Measurements from ENCODE around the gene NCOR1. TPM values are rescaled to one million over a fixed set of nuclear protein-coding genes. Genes with fewer than 3 reads are reported as not detected.

NCOR1 gene
- total and polyA plus RNA-seq, 10 of the 15 experiments (the other 5 are each of a cell fraction or from before 2014, with no cell fraction given), result 34.5 to 135 (median 82.9) TPM

DNA sequence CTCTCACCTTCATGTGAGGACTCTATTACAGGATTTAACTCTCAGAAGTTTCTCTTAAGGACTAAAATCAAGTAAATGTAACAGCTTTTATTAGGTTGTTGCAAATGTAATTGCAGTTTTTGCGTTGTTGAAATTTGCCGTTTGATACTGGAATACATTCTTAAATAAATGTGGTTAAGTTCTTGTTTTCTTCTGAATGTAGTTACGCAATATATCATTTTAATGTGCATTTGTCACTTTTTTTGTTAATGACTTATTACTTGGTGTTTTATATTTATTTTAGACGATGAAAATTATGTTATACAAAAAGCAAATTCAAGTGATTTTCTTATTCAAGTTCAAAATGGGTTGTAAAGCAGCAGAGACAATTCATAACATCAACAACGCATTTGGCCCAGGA is 139.4 kb downstream of the NCOR1 start:
- no peaks in the 10 kb centered on the region for H4K20me1 ChIP-seq (ENCODE audit: control insufficient read depth, insufficient read depth)
- no peak overlapping the region for H3K27ac ChIP-seq (ENCODE audit: control insufficient read depth, insufficient read depth)
- TF ChIP-seq, protein P1, sequence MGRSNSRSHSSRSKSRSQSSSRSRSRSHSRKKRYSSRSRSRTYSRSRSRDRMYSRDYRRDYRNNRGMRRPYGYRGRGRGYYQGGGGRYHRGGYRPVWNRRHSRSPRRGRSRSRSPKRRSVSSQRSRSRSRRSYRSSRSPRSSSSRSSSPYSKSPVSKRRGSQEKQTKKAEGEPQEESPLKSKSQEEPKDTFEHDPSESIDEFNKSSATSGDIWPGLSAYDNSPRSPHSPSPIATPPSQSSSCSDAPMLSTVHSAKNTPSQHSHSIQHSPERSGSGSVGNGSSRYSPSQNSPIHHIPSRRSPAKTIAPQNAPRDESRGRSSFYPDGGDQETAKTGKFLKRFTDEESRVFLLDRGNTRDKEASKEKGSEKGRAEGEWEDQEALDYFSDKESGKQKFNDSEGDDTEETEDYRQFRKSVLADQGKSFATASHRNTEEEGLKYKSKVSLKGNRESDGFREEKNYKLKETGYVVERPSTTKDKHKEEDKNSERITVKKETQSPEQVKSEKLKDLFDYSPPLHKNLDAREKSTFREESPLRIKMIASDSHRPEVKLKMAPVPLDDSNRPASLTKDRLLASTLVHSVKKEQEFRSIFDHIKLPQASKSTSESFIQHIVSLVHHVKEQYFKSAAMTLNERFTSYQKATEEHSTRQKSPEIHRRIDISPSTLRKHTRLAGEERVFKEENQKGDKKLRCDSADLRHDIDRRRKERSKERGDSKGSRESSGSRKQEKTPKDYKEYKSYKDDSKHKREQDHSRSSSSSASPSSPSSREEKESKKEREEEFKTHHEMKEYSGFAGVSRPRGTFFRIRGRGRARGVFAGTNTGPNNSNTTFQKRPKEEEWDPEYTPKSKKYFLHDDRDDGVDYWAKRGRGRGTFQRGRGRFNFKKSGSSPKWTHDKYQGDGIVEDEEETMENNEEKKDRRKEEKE (IDR thresholded peaks at IDR 0.05), result no peak
- TF ChIP-seq MEF2A (IDR thresholded peaks at IDR 0.05; ENCODE audit: insufficient read depth, low read depth, low read length), result no peak
- ChIA-PET CTCF (no interaction called here), SMC1A (ENCODE audit: uncharacterized antibody, unreplicated experiment) (interaction anchor here (1.3 kb wide), 1 partner anchor 14 kb away, joined by 3 read pairs; no protein-coding TSS in a partner anchor), RAD21 (ENCODE audit: unreplicated experiment) (no interaction called here), POLR2A (interaction anchor here (0.5 kb wide), 1 partner anchor 34 kb away, joined by 3 read pairs; no protein-coding TSS in a partner anchor)
- no peak overlapping the region for H2AFZ ChIP-seq (ENCODE audit: control insufficient read depth, low read depth, low read length)
- BruUV-seq (replicated peaks), result no TSS peak
- no peaks in the 10 kb centered on the region for H3K27me3 ChIP-seq (replicated peaks in 1 of 2; ENCODE audit: control insufficient read depth in 2 of 2, insufficient read depth in 2 of 2, low read length in 1 of 2)
- WGBS (ENCODE audit: insufficient coverage, insufficient replicate concordance, low lambda C conversion rate, missing lambda C conversion rate), result 97% methylated on average over 5 of the region's 5 CpGs
- no peaks in the 10 kb centered on the region for H3K79me2 ChIP-seq (ENCODE audit: control insufficient read depth, insufficient read depth, low read length)
- no peaks in the 10 kb centered on the region for H3K4me1 ChIP-seq (ENCODE audit: control insufficient read depth, insufficient read depth, low read length)
- FAIRE-seq (peak; percentile 18), DNase-seq (ENCODE audit: low read depth, low spot score) (no peak), ATAC-seq (no peak)
- in situ Hi-C loops (cut with MboI) (no loop called here), intact Hi-C loops (cut with micrococcal nuclease; ENCODE audit: unreplicated experiment) (no loop called here)
- no peaks in the 10 kb centered on the region for H3K9me3 ChIP-seq (replicated peaks; ENCODE audit: control insufficient read depth, insufficient read depth, low read length)
- H3K9ac ChIP-seq (ENCODE audit: control insufficient read depth, insufficient read depth, low read length), result no peak overlapping the region
- no peak overlapping the region for H3K4me3 ChIP-seq
- no peak overlapping the region for H3K4me2 ChIP-seq (ENCODE audit: control insufficient read depth, insufficient read depth)
- peaks cover 2 to 42% of the 10 kb centered on the region in 2 experiments for H3K36me3 ChIP-seq (ENCODE audit: control insufficient read depth in 2 of 2, insufficient read depth in 2 of 2, low read length in 1 of 2)

GRCh38 chr17:16074423-16074822 is 140.9 kb downstream of the NCOR1 start:
- ChIA-PET SMC1A (ENCODE audit: uncharacterized antibody, unreplicated experiment) (interaction anchor here (0.9 to 2.4 kb wide), 4 partner anchors 10 to 124 kb away, joined by 3 to 8 read pairs (median 4); no protein-coding TSS in a partner anchor), CTCF (no interaction called here), POLR2A (no interaction called here), RAD21 (ENCODE audit: unreplicated experiment) (no interaction called here)
- ATAC-seq (no peak), FAIRE-seq (no peak), DNase-seq (ENCODE audit: low read depth, low spot score) (no peak)
- no peak overlapping the region for H3K27ac ChIP-seq (ENCODE audit: control insufficient read depth, insufficient read depth)
- H2AFZ ChIP-seq (ENCODE audit: control insufficient read depth, low read depth, low read length), result no peak overlapping the region
- H3K9ac ChIP-seq (ENCODE audit: control insufficient read depth, insufficient read depth, low read length), result no peak overlapping the region
- no peaks in the 10 kb centered on the region for H4K20me1 ChIP-seq (ENCODE audit: control insufficient read depth, insufficient read depth)
- no peaks in the 10 kb centered on the region for H3K79me2 ChIP-seq (ENCODE audit: control insufficient read depth, insufficient read depth, low read length)
- no peak overlapping the region for H3K4me3 ChIP-seq
- H3K27me3 ChIP-seq (replicated peaks in 1 of 2; ENCODE audit: control insufficient read depth in 2 of 2, insufficient read depth in 2 of 2, low read length in 1 of 2), result no peaks in the 10 kb centered on the region
- H3K9me3 ChIP-seq (replicated peaks; ENCODE audit: control insufficient read depth, insufficient read depth, low read length), result no peaks in the 10 kb centered on the region
- in situ Hi-C loops (cut with MboI), result no loop called here
- intact Hi-C loops (cut with micrococcal nuclease; ENCODE audit: unreplicated experiment), result no loop called here
- H3K4me2 ChIP-seq (ENCODE audit: control insufficient read depth, insufficient read depth), result no peak overlapping the region
- no TSS peak for BruUV-seq (replicated peaks)
- no peaks in the 10 kb centered on the region for H3K4me1 ChIP-seq (ENCODE audit: control insufficient read depth, insufficient read depth, low read length)
- 100% methylated on average over 3 of the region's 3 CpGs for WGBS (ENCODE audit: insufficient coverage, insufficient replicate concordance, low lambda C conversion rate, missing lambda C conversion rate)
- H3K36me3 ChIP-seq (ENCODE audit: control insufficient read depth in 2 of 2, insufficient read depth in 2 of 2, low read length in 1 of 2), result peaks cover 3 to 33% of the 10 kb centered on the region in 2 experiments
- TF ChIP-seq ZNF274 (IDR thresholded peaks at IDR 0.05; ENCODE audit: insufficient read depth, insufficient read length), result no peak
- no peak for TF ChIP-seq KDM1A (IDR thresholded peaks at IDR 0.05; ENCODE audit: borderline replicate concordance)
- no peak for TF ChIP-seq NRF1 (conservative IDR thresholded peaks at IDR 0.05; ENCODE audit: low read depth, low read length)
- TF ChIP-seq, protein P2, sequence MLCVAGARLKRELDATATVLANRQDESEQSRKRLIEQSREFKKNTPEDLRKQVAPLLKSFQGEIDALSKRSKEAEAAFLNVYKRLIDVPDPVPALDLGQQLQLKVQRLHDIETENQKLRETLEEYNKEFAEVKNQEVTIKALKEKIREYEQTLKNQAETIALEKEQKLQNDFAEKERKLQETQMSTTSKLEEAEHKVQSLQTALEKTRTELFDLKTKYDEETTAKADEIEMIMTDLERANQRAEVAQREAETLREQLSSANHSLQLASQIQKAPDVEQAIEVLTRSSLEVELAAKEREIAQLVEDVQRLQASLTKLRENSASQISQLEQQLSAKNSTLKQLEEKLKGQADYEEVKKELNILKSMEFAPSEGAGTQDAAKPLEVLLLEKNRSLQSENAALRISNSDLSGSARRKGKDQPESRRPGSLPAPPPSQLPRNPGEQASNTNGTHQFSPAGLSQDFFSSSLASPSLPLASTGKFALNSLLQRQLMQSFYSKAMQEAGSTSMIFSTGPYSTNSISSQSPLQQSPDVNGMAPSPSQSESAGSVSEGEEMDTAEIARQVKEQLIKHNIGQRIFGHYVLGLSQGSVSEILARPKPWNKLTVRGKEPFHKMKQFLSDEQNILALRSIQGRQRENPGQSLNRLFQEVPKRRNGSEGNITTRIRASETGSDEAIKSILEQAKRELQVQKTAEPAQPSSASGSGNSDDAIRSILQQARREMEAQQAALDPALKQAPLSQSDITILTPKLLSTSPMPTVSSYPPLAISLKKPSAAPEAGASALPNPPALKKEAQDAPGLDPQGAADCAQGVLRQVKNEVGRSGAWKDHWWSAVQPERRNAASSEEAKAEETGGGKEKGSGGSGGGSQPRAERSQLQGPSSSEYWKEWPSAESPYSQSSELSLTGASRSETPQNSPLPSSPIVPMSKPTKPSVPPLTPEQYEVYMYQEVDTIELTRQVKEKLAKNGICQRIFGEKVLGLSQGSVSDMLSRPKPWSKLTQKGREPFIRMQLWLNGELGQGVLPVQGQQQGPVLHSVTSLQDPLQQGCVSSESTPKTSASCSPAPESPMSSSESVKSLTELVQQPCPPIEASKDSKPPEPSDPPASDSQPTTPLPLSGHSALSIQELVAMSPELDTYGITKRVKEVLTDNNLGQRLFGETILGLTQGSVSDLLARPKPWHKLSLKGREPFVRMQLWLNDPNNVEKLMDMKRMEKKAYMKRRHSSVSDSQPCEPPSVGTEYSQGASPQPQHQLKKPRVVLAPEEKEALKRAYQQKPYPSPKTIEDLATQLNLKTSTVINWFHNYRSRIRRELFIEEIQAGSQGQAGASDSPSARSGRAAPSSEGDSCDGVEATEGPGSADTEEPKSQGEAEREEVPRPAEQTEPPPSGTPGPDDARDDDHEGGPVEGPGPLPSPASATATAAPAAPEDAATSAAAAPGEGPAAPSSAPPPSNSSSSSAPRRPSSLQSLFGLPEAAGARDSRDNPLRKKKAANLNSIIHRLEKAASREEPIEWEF (IDR thresholded peaks at IDR 0.05; ENCODE audit: insufficient replicate concordance, low read depth, low read length), result no peak
- no peak for TF ChIP-seq MEF2A (IDR thresholded peaks at IDR 0.05; ENCODE audit: insufficient read depth, low read depth, low read length)
- no peak for TF ChIP-seq GATAD2B (conservative IDR thresholded peaks at IDR 0.05; ENCODE audit: low read depth)
- no peak for TF ChIP-seq HDGF (IDR thresholded peaks at IDR 0.05)
- TF ChIP-seq BACH1 (IDR thresholded peaks at IDR 0.05; ENCODE audit: borderline replicate concordance), result no peak
- no peak for TF ChIP-seq WRNIP1 (IDR thresholded peaks at IDR 0.05; ENCODE audit: borderline replicate concordance, low read depth, low read length)

All from GM12878 (cell line).